ENCODE measurements around the gene DUSP8.

The DUSP8 gene

DNA sequence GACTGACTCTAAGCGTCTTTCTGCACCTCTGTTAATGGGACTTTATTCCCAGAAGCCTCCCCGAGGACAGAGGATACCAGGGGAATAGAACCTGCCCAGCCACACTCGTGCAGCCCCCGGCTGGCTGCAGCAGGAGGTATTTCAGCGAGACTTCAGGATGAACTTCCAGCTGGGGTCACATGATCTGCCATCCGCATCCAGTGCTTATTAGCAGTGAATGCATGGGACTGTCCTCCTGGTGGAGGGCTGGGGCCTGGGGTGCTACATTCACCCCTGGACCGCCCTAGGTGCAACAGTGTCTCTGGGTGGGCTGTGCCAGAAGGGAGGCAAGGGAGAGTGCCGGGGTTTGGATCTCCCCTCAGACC lies 1.6 kb downstream of the DUSP8 start:
- TF ChIP-seq, protein P1, sequence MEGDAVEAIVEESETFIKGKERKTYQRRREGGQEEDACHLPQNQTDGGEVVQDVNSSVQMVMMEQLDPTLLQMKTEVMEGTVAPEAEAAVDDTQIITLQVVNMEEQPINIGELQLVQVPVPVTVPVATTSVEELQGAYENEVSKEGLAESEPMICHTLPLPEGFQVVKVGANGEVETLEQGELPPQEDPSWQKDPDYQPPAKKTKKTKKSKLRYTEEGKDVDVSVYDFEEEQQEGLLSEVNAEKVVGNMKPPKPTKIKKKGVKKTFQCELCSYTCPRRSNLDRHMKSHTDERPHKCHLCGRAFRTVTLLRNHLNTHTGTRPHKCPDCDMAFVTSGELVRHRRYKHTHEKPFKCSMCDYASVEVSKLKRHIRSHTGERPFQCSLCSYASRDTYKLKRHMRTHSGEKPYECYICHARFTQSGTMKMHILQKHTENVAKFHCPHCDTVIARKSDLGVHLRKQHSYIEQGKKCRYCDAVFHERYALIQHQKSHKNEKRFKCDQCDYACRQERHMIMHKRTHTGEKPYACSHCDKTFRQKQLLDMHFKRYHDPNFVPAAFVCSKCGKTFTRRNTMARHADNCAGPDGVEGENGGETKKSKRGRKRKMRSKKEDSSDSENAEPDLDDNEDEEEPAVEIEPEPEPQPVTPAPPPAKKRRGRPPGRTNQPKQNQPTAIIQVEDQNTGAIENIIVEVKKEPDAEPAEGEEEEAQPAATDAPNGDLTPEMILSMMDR (IDR thresholded peaks at IDR 0.05): no peak
- Mint-ChIP-seq H3K27ac (no peak overlapping the region), H3K36me3 (ENCODE audit: low read depth) (no peaks in the 10 kb centered on the region), H3K4me1 (no peaks in the 10 kb centered on the region), H3K27me3 (ENCODE audit: low read depth, poor library complexity) (peaks cover 56% of the 10 kb centered on the region), H3K4me3 (peak overlapping the region; percentile 48), H3K9me3 (no peaks in the 10 kb centered on the region)
- DNase-seq: no peak

DNA sequence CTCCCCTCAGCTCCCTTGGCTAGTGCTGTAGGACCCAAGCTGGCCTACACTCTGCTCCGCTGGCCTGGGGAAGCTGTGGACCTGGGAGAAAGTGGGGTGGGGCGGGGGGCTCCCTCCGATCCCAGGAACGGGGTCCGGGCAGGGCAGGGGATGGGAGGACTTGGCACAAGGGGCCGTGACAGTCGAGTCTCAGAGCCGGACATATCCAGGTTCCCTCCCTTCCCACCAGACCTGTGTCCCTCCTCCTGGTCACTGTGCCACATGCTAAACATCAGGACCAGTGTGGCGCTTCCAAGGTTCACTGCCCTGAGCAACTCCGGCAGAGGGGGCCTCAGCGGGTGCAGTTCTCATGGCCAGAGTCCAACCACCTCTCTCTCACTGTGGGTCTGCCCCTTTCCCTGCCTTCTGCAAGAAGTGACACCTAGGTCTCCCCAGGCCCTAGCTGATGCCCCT lies 2.0 kb downstream of the DUSP8 start:
- Mint-ChIP-seq H3K9me3 (no peaks in the 10 kb centered on the region), H3K4me3 (no peak overlapping the region), H3K27ac (no peak overlapping the region), H3K27me3 (ENCODE audit: low read depth, poor library complexity) (peaks cover 52% of the 10 kb centered on the region), H3K4me1 (no peaks in the 10 kb centered on the region), H3K36me3 (ENCODE audit: low read depth) (no peaks in the 10 kb centered on the region)
- no peak for DNase-seq
- TF ChIP-seq, protein P1 (IDR thresholded peaks at IDR 0.05): no peak

DNA sequence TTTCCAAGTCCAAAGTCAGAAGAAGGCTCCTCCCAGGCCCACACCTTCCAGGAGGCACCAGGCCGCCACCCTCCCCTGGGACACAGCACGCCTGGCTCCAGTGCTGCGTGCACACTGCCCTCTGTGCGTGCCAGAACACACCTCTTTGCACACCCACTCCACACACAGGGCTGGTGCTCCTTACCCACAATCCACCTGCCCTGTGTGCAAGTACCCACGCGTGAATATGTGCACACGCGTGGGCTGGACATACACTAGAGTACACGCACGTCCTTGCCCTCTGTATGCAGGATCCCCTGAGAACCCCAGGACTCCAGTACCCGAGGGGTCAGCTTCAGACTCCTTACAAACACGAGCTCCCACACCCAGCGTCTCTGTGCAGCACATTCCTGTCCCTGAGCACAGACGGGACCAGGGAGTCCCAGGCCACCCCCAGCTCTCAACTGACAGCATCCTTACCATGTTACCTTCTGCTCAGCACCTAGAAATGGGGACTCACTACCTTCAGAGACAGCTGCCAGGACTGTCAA lies 2.8 kb downstream of the DUSP8 start:
- Mint-ChIP-seq H3K36me3 (ENCODE audit: low read depth) (no peaks in the 10 kb centered on the region), H3K9me3 (no peaks in the 10 kb centered on the region), H3K27ac (no peak overlapping the region), H3K27me3 (ENCODE audit: low read depth, poor library complexity) (peaks cover 47% of the 10 kb centered on the region), H3K4me1 (no peaks in the 10 kb centered on the region), H3K4me3 (no peak overlapping the region)
- DNase-seq: no peak
- TF ChIP-seq, protein P1 (IDR thresholded peaks at IDR 0.05): no peak

DNA sequence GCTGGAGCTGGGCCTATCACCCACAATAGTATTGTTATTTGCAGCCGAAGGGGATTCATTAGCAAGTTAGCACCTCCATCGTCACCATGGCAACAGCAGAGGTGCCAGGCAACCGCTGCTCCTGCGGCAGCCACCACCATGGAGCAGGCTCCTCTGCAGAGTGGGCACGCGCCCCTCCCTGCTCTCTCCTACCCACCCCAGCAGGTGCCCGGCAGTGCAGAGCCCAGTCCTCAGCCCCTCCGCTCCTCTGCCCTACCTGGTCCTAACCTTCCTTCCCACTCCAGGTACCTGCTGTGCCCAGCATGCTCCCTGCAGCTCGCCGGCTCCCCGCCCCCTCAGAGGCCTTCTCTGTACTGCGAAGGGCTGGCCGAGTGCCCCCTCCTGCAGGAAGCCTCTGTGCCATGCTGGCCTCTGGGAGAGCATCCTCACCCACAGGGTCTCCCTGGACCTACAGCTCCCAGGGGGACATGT lies 3.6 kb downstream of the DUSP8 start:
- H3K4me3 Mint-ChIP-seq: no peak overlapping the region
- H3K4me1 Mint-ChIP-seq: no peaks in the 10 kb centered on the region
- TF ChIP-seq, protein P1 (IDR thresholded peaks at IDR 0.05): no peak
- no peak for DNase-seq
- no peaks in the 10 kb centered on the region for H3K9me3 Mint-ChIP-seq
- H3K27ac Mint-ChIP-seq: no peak overlapping the region
- no peaks in the 10 kb centered on the region for H3K36me3 Mint-ChIP-seq (ENCODE audit: low read depth)
- H3K27me3 Mint-ChIP-seq (ENCODE audit: low read depth, poor library complexity): peaks cover 38% of the 10 kb centered on the region

DNA sequence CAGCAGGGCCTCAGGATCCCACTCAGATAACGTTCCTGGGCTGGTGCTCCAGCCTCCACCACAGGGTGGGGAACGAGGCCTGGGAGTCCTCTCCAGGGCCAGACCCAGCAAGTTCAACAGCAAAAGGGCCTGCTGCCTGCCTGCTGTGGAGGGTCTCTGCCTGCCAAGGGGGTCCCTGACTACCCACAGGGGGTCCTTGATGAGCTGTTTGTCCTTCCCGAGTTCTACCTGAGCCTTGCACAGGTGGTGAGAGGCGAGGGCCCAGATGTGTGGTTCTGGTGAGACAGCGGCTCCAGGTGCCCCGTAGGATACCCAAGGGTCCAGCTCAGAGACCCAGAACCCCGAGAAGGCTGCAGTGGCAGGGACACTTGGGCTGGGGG lies 4.4 kb downstream of the DUSP8 start:
- Mint-ChIP-seq H3K4me3 (no peak overlapping the region), H3K27ac (no peak overlapping the region), H3K27me3 (ENCODE audit: low read depth, poor library complexity) (peaks cover 31% of the 10 kb centered on the region), H3K9me3 (no peaks in the 10 kb centered on the region), H3K36me3 (ENCODE audit: low read depth) (no peaks in the 10 kb centered on the region), H3K4me1 (no peaks in the 10 kb centered on the region)
- TF ChIP-seq, protein P1 (IDR thresholded peaks at IDR 0.05): no peak
- DNase-seq: no peak

DNA sequence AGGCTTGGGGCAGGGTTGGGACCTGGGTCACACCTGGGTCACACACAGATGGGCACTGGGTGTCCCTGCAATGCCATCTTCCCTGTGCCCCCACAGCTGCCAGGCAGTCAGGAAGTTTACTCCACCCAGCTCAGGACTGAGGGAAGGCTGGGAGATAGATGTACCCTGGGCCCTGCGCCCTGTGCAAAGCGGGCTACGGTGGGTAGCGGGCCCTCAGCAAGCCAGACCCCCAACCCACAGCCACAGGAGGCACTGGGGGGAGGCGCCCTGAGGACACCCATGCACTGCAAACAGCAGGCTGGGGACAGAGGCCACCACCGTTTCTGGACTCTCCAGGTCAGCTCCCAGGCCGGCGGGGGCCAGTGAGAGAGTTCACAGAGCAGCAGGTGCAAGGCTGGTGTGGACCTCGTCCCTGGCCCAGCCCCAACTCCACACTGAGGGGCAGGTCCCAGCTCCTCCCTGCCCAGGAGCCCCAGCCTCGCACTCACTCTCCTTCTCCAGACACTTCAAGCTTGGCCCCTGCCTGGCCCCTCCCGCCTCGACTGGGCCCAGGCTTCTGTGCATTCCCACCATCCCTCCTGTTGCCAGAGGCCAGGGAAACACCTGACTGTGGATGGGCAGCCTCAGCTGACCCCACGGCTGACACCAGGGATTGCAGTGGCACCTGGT lies 4.9 kb downstream of the DUSP8 start:
- Mint-ChIP-seq H3K4me3 (no peak overlapping the region), H3K27me3 (ENCODE audit: low read depth, poor library complexity) (peaks cover 31% of the 10 kb centered on the region)

More for the DNA sequence above, 4.9 kb downstream of the DUSP8 start:
- TF ChIP-seq, protein P1 (IDR thresholded peaks at IDR 0.05): no peak
- Mint-ChIP-seq H3K9me3 (no peaks in the 10 kb centered on the region), H3K4me1 (no peaks in the 10 kb centered on the region), H3K36me3 (ENCODE audit: low read depth) (no peaks in the 10 kb centered on the region), H3K27ac (no peak overlapping the region)
- DNase-seq: no peak

Data from nephron progenitor cell (in vitro differentiated cells).